Peyer's patch (tissue), 4 donors: ENCODE data around the gene POLR3A.

ENCODE experiments used
- POLR2A ChIP-seq, 2 donors: fragments of 450-650 bp; IDR thresholded peaks; one replicate each; pipeline ENCODE4 v1.5.1; 2017; ENCODE audit warnings: antibody characterized with exemption in 2 of 2, mild to moderate bottlenecking in 2 of 2, moderate library complexity in 2 of 2
- TF ChIP-seq, protein P1 (sequence below), 6 experiments: fragments of 450-650 bp in 4 of 6; fragments of 200-600 bp in 2 of 6; sonication (generic) in 1 of 6; IDR thresholded peaks; one replicate each; pipeline ENCODE4 v1.5.1; 2017 to 2019; ENCODE audit warnings: antibody characterized with exemption in 6 of 6, mild to moderate bottlenecking in 3 of 6, moderate library complexity in 1 of 6

DNA sequence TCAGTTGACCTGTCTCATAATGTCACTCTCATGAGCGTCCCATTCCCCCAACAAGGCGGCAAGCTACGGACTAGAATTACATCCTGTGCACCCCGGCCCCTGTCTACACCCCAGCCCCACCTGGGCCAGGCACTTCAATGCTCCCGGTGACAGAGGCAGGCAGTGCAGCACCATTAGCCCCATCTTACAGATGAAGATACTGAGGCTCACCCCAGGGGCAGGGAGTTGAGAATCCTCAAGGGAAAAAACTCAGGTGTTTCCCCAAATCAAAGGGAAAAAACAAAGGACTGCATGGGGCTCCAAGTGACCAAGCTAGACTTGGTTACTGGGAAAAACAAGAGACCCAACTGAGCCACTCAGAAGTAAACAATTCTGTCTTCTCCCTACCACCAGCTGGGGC, 107.3 kb downstream of the POLR3A start:
- TF ChIP-seq, protein P1, sequence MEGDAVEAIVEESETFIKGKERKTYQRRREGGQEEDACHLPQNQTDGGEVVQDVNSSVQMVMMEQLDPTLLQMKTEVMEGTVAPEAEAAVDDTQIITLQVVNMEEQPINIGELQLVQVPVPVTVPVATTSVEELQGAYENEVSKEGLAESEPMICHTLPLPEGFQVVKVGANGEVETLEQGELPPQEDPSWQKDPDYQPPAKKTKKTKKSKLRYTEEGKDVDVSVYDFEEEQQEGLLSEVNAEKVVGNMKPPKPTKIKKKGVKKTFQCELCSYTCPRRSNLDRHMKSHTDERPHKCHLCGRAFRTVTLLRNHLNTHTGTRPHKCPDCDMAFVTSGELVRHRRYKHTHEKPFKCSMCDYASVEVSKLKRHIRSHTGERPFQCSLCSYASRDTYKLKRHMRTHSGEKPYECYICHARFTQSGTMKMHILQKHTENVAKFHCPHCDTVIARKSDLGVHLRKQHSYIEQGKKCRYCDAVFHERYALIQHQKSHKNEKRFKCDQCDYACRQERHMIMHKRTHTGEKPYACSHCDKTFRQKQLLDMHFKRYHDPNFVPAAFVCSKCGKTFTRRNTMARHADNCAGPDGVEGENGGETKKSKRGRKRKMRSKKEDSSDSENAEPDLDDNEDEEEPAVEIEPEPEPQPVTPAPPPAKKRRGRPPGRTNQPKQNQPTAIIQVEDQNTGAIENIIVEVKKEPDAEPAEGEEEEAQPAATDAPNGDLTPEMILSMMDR (IDR thresholded peaks at IDR 0.05) = no peak
- TF ChIP-seq POLR2A (IDR thresholded peaks at IDR 0.05) = no peak
